ENCODE measurements around the gene CYP39A1. TPM values are rescaled to one million over a fixed set of nuclear protein-coding genes. Genes with fewer than 3 reads are reported as not detected.

Gene CYP39A1
- total and polyA plus RNA-seq, 2 donors (not counting 1 experiment from before 2014, with no cell fraction given) = not detected

DNA sequence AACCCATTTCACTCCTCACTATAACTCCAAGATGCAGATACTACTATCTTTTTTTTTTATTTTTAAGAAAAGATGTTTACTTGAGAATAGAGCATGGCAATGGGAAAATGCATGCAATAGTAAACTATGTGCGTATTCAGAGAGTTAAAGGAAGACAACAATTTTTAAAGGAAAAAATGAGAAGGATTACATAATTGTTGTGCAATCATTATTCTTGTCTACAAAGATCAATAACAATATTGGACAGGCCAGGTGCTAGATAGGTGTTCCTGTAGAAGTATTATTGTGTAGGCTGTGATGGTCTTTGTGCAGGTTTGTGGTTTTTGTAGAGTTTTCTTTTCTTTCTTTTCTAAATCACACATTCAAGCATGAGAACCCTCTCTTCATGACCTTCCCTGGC, 20.6 kb downstream of the CYP39A1 start:
- Histone ChIP-seq H3K9me3 (ENCODE audit: control extremely low read depth in 1 of 3, control insufficient read depth in 2 of 3, insufficient read depth in 1 of 3, low read length in 2 of 3) (no peaks in the 10 kb centered on the region), H3K27ac (ENCODE audit: low read length in 2 of 2) (no peak overlapping the region), H3K9ac (ENCODE audit: low read length) (no peak overlapping the region), H4K20me1 (ENCODE audit: control insufficient read depth, insufficient read depth, low read length, poor library complexity, severe bottlenecking) (no peaks in the 10 kb centered on the region), H3K79me2 (ENCODE audit: control insufficient read depth, insufficient read depth, low read length) (no peaks in the 10 kb centered on the region), H3K4me1 (ENCODE audit: control insufficient read depth in 2 of 2, insufficient read depth in 2 of 2, low read length in 2 of 2) (no peaks in the 10 kb centered on the region), H2AFZ (ENCODE audit: insufficient read depth, low read depth, low read length, poor library complexity, severe bottlenecking) (no peak overlapping the region), H3K4me2 (replicated peaks; ENCODE audit: low read depth, low read length, poor library complexity, severe bottlenecking) (no peak overlapping the region), H3K36me3 (replicated peaks in 1 of 2; ENCODE audit: control extremely low read depth in 1 of 2, control insufficient read depth in 1 of 2, extremely low read depth in 1 of 2, insufficient read depth in 2 of 2, low read length in 1 of 2) (no peaks in the 10 kb centered on the region), H3K27me3 (replicated peaks in 1 of 4; ENCODE audit: control extremely low read depth in 1 of 4, control insufficient read depth in 3 of 4, insufficient read depth in 4 of 4, low read length in 3 of 4) (peaks cover 0 to 5% (median 1%) of the 10 kb centered on the region in 4 experiments), H3K4me3 (ENCODE audit: control extremely low read depth in 1 of 5, extremely low read depth in 1 of 5, insufficient read depth in 1 of 5, low read depth in 2 of 5, low read length in 4 of 5) (no peak overlapping the region)
- POLR2A ChIA-PET = no interaction called here
- Mint-ChIP-seq H3K27me3 (peaks cover 9% of the 10 kb centered on the region), H3K4me1 (peaks cover under 1% of the 10 kb centered on the region), H3K4me3 (no peak overlapping the region), H3K9me3 (ENCODE audit: insufficient read depth) (no peaks in the 10 kb centered on the region), H3K27ac (no peak overlapping the region)
- CTCF ChIA-PET = no interaction called here
- DNase-seq (no peak), ATAC-seq (ENCODE audit: low read depth) (no peak)
- TF ChIP-seq EZH2 (IDR thresholded peaks at IDR 0.05; ENCODE audit: borderline replicate concordance, insufficient read depth, low read depth, low read length, poor library complexity, severe bottlenecking) = no peak
- TF ChIP-seq, protein P1, sequence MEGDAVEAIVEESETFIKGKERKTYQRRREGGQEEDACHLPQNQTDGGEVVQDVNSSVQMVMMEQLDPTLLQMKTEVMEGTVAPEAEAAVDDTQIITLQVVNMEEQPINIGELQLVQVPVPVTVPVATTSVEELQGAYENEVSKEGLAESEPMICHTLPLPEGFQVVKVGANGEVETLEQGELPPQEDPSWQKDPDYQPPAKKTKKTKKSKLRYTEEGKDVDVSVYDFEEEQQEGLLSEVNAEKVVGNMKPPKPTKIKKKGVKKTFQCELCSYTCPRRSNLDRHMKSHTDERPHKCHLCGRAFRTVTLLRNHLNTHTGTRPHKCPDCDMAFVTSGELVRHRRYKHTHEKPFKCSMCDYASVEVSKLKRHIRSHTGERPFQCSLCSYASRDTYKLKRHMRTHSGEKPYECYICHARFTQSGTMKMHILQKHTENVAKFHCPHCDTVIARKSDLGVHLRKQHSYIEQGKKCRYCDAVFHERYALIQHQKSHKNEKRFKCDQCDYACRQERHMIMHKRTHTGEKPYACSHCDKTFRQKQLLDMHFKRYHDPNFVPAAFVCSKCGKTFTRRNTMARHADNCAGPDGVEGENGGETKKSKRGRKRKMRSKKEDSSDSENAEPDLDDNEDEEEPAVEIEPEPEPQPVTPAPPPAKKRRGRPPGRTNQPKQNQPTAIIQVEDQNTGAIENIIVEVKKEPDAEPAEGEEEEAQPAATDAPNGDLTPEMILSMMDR (IDR thresholded peaks at IDR 0.05) = no peak
- WGBS (ENCODE audit: insufficient coverage) = no CpG with 5 or more reads among the region's 1 CpG
- intact Hi-C loops (cut with micrococcal nuclease) = no loop called here

DNA sequence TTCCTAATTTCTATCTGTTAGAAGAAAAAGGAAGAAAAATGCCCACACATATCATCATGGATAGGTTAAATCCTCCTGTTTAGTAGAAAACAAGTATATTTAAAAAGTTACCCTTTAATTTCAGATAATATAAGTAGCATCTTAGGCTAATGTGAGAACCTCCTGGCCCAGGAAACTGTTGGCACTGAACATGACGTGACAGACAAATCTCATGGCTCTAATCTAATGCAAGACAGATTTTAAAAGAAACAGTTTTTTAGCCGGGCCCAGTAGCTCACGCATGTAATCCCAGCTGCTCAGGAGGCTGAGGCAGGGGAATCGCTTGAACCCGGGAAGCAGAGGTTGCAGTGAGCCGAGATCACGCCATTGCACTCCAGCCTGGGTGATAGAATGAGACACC, 22.9 kb downstream of the CYP39A1 start:
- peaks cover 9% of the 10 kb centered on the region for H3K4me1 Mint-ChIP-seq
- no peaks in the 10 kb centered on the region for H3K4me1 ChIP-seq (ENCODE audit: control insufficient read depth in 2 of 2, insufficient read depth in 2 of 2, low read length in 2 of 2)
- DNase-seq (no peak), ATAC-seq (ENCODE audit: low read depth) (no peak)
- TF ChIP-seq EZH2 (IDR thresholded peaks at IDR 0.05; ENCODE audit: borderline replicate concordance, insufficient read depth, low read depth, low read length, poor library complexity, severe bottlenecking) = no peak
- TF ChIP-seq, protein P1 (IDR thresholded peaks at IDR 0.05) = no peak
- peaks cover 5% of the 10 kb centered on the region for H3K27me3 Mint-ChIP-seq
- H3K79me2 ChIP-seq (ENCODE audit: control insufficient read depth, insufficient read depth, low read length) = no peaks in the 10 kb centered on the region
- no peak overlapping the region for H3K4me3 Mint-ChIP-seq
- no peak overlapping the region for H3K4me2 ChIP-seq (replicated peaks; ENCODE audit: low read depth, low read length, poor library complexity, severe bottlenecking)
- H3K27me3 ChIP-seq (replicated peaks in 1 of 4; ENCODE audit: control extremely low read depth in 1 of 4, control insufficient read depth in 3 of 4, insufficient read depth in 4 of 4, low read length in 3 of 4) = no peaks in the 10 kb centered on the region
- no peak overlapping the region for H3K27ac Mint-ChIP-seq
- no peak overlapping the region for H3K27ac ChIP-seq (ENCODE audit: low read length in 2 of 2)
- H2AFZ ChIP-seq (ENCODE audit: insufficient read depth, low read depth, low read length, poor library complexity, severe bottlenecking) = no peak overlapping the region
- no peaks in the 10 kb centered on the region for H4K20me1 ChIP-seq (ENCODE audit: control insufficient read depth, insufficient read depth, low read length, poor library complexity, severe bottlenecking)
- no peak overlapping the region for H3K9ac ChIP-seq (ENCODE audit: low read length)
- no peaks in the 10 kb centered on the region for H3K9me3 ChIP-seq (ENCODE audit: control extremely low read depth in 1 of 3, control insufficient read depth in 2 of 3, insufficient read depth in 1 of 3, low read length in 2 of 3)
- intact Hi-C loops (cut with micrococcal nuclease) = no loop called here
- H3K9me3 Mint-ChIP-seq (ENCODE audit: insufficient read depth) = no peaks in the 10 kb centered on the region
- ChIA-PET POLR2A (no interaction called here), CTCF (interaction anchor here (0.6 to 0.8 kb wide), 2 partner anchors 68 to 409 kb away, joined by 3 read pairs; no protein-coding TSS in a partner anchor)
- no peak overlapping the region for H3K4me3 ChIP-seq (ENCODE audit: control extremely low read depth in 1 of 5, extremely low read depth in 1 of 5, insufficient read depth in 1 of 5, low read depth in 2 of 5, low read length in 4 of 5)
- no peaks in the 10 kb centered on the region for H3K36me3 ChIP-seq (replicated peaks in 1 of 2; ENCODE audit: control extremely low read depth in 1 of 2, control insufficient read depth in 1 of 2, extremely low read depth in 1 of 2, insufficient read depth in 2 of 2, low read length in 1 of 2)
- 98% methylated on average over 6 of the region's 7 CpGs for WGBS (ENCODE audit: insufficient coverage)
